GM18870 (cell line): Measurements from ENCODE around the gene TBPL1.
"Not testable (repeated sequence)": the region's sequence is repeated elsewhere in the genome, so short reads cannot be mapped to it uniquely, and the experiment has no call there.

Experiments
- ATAC-seq: cut with Tn5 transposase; IDR thresholded peaks from one replicate; pipeline ENCODE4 v1.9.1; 2021; ENCODE audit warnings: moderate library complexity; ENCODE audit not compliant: unreplicated experiment

The TBPL1 gene

GRCh38 chr6:133969921-133970295 is 16.9 kb downstream of the TBPL1 start:
- no peak for ATAC-seq

- no peak for ATAC-seq
These were observed 18.8 kb downstream of the TBPL1 start for GRCh38 chr6:133971861-133972260.

GRCh38 chr6:133972388-133972787 is 19.4 kb downstream of the TBPL1 start:
- no peak for ATAC-seq

- no peak for ATAC-seq
These were observed 20.3 kb downstream of the TBPL1 start for GRCh38 chr6:133973109-133973971.

- no peak for ATAC-seq
These were observed 25.2 kb downstream of the TBPL1 start for GRCh38 chr6:133977983-133978895.

- no peak for ATAC-seq
These were observed 25.8 kb downstream of the TBPL1 start for GRCh38 chr6:133978896-133979240.

GRCh38 chr6:133979269-133979963 is 26.4 kb downstream of the TBPL1 start:
- not testable (repeated sequence) for ATAC-seq

GRCh38 chr6:133980168-133980567 is 27.1 kb downstream of the TBPL1 start:
- no peak for ATAC-seq

GRCh38 chr6:133983099-133983939 is 30.3 kb downstream of the TBPL1 start:
- ATAC-seq, result no peak

GRCh38 chr6:133985970-133986369 is 32.9 kb downstream of the TBPL1 start:
- ATAC-seq, result no peak

GRCh38 chr6:133986942-133987341 is 33.9 kb downstream of the TBPL1 start:
- ATAC-seq, result no peak

GRCh38 chr6:133989525-133989924 is 36.5 kb downstream of the TBPL1 start:
- no peak for ATAC-seq

GRCh38 chr6:133990321-133990720 is 37.3 kb downstream of the TBPL1 start:
- no peak for ATAC-seq

GRCh38 chr6:133991096-133991593 is 38.1 kb downstream of the TBPL1 start:
- peak; percentile 42 for ATAC-seq

GRCh38 chr6:133992992-133993680 is 40.1 kb downstream of the TBPL1 start:
- no peak for ATAC-seq

GRCh38 chr6:133995296-133995695 is 42.3 kb downstream of the TBPL1 start:
- ATAC-seq, result no peak

- ATAC-seq, result no peak
These were observed 42.7 kb downstream of the TBPL1 start for GRCh38 chr6:133995758-133996157.

- ATAC-seq, result no peak
These were observed 44.2 kb downstream of the TBPL1 start for GRCh38 chr6:133997267-133997666.

- ATAC-seq, result no peak
These were observed 46.3 kb downstream of the TBPL1 start for GRCh38 chr6:133999305-133999704.

- no peak for ATAC-seq
These were observed 47.4 kb downstream of the TBPL1 start for GRCh38 chr6:134000443-134000842.
